Kidney (tissue), 14 donors: Measurements from ENCODE around the gene MED27. TPM values are rescaled to one million over a fixed set of nuclear protein-coding genes. Genes with fewer than 3 reads are reported as not detected.

Source experiments
- DNase-seq, 5 donors: peaks; one replicate each; pipeline ENCODE4 v3.0.0-alpha.2; 2013 to 2020
- FAIRE-seq: peaks from 2 replicates; lab custom pipeline; 2012; peaks lifted over from hg19 to GRCh38; lab: Jason Lieb, UNC
- H3K27ac ChIP-seq, 2 donors: one replicate each; pipeline ENCODE4 v1.7.0; 2013; ENCODE audit warnings: low read depth in 2 of 2, low read length in 2 of 2, inconsistent platforms in 1 of 2
- H3K27me3 ChIP-seq: one replicate; pipeline ENCODE4 v1.7.1; 2013; ENCODE audit warnings: low read length, inconsistent platforms; ENCODE audit not compliant: control insufficient read depth, insufficient read depth
- H3K36me3 ChIP-seq, 3 donors: one replicate each; pipeline versions ENCODE4 v1.7.0 to v1.7.1; 2013; ENCODE audit warnings: low read length in 3 of 3, control low read depth in 1 of 3, inconsistent platforms in 1 of 3; ENCODE audit not compliant: insufficient read depth in 3 of 3, control insufficient read depth in 2 of 3
- H3K4me1 ChIP-seq, 3 donors: one replicate each; pipeline versions ENCODE4 v1.7.0 to v1.7.1; 2013; ENCODE audit warnings: low read length in 3 of 3, inconsistent platforms in 1 of 3, low read depth in 1 of 3; ENCODE audit not compliant: control insufficient read depth in 2 of 3, insufficient read depth in 2 of 3
- H3K4me3 ChIP-seq, 3 donors: one replicate each; pipeline versions ENCODE4 v1.7.0 to v1.8.1; 2013; ENCODE audit warnings: low read length in 3 of 3, control low read depth in 1 of 3, inconsistent platforms in 1 of 3
- H3K9ac ChIP-seq, 3 donors: one replicate each; pipeline versions ENCODE4 v1.7.0 to v1.7.1; 2013; ENCODE audit warnings: low read length in 3 of 3, control low read depth in 1 of 3, inconsistent platforms in 1 of 3
- H3K9me3 ChIP-seq, 3 donors: one replicate each; pipeline versions ENCODE4 v1.7.0 to v1.7.1; 2013; ENCODE audit warnings: low read length in 3 of 3, control low read depth in 1 of 3, inconsistent platforms in 1 of 3; ENCODE audit not compliant: control insufficient read depth in 2 of 3, insufficient read depth in 1 of 3
- CTCF ChIP-seq: IDR thresholded peaks from 3 replicates; pipeline ENCODE4 v1.5.1; 2012; ENCODE audit warnings: mild to moderate bottlenecking, moderate library complexity, borderline replicate concordance; ENCODE audit not compliant: insufficient read depth; ENCODE audit errors: extremely low read depth
- intact Hi-C: fragments of 100-400 bp; cut with DNase I; formaldehyde crosslinking; loops from one replicate; pipeline ENCODE4 v1.11.1; 2022
- polyA plus RNA-seq: library from polyadenylated mRNA; stranded (reverse); fragments of 350-450 nt; fragmentation: Illumina TruSeq; extraction: RNeasy Lipid Tissue Mini Kit (QIAGEN cat#74804); gene quantifications from one replicate; pipeline ENCODE4 v1.2.3, GENCODE V29; 2014; ENCODE audit warnings: low read depth, low replicate concordance; ENCODE audit not compliant: insufficient read depth
- total RNA-seq: library from RNA; stranded (reverse); fragmentation: NEBNext Ultra II Directional; extraction: Animal tissue kit (Norgen Biotek cat#: 25700); gene quantifications from one replicate; pipeline ENCODE4 v1.2.1, GENCODE V29; 2021
- donor health status: control.
- donor health status: control.
- donor health status: control.
- donor health status: control.
- donor health status: control.
- donor health status: DM: yes; HTN: yes; CAD: no.
- donor health status: Normal renal cell carcinoma (clear cell type).

The MED27 gene
- total and polyA plus RNA-seq, 2 donors from 2014 or later, result 15.9 to 23.1 TPM

GRCh38 chr9:131995382-131995781 is 84.3 kb downstream of the MED27 start:
- Histone ChIP-seq H3K9me3 (no peaks in the 10 kb centered on the region), H3K27me3 (no peaks in the 10 kb centered on the region), H3K36me3 (no peaks in the 10 kb centered on the region), H3K9ac (no peak overlapping the region), H3K4me1 (no peaks in the 10 kb centered on the region), H3K4me3 (no peak overlapping the region), H3K27ac (no peak overlapping the region)
- FAIRE-seq (no peak), DNase-seq (no peak)
- intact Hi-C loops, result no loop called here
- TF ChIP-seq CTCF, result no peak

GRCh38 chr9:131994364-131995125 is 85.1 kb downstream of the MED27 start:
- no peak overlapping the region for H3K9ac ChIP-seq
- DNase-seq (no peak), FAIRE-seq (no peak)
- no peaks in the 10 kb centered on the region for H3K27me3 ChIP-seq
- no peak overlapping the region for H3K4me3 ChIP-seq
- intact Hi-C loops, result no loop called here
- H3K36me3 ChIP-seq, result no peaks in the 10 kb centered on the region
- no peaks in the 10 kb centered on the region for H3K4me1 ChIP-seq
- H3K27ac ChIP-seq, result no peak overlapping the region
- no peak for TF ChIP-seq CTCF
- H3K9me3 ChIP-seq, result no peaks in the 10 kb centered on the region

- TF ChIP-seq CTCF, result no peak
These were observed 86.6 kb downstream of the MED27 start for GRCh38 chr9:131992906-131993657.

More at GRCh38 chr9:131992906-131993657, 86.6 kb downstream of the MED27 start:
- peak in 3 of 5 donors; percentile 39 to 78 (median 51) for DNase-seq
- FAIRE-seq, result no peak
- Histone ChIP-seq H3K27me3 (no peaks in the 10 kb centered on the region), H3K27ac (no peak overlapping the region), H3K9ac (no peak overlapping the region), H3K4me3 (no peak overlapping the region), H3K36me3 (no peaks in the 10 kb centered on the region), H3K9me3 (no peaks in the 10 kb centered on the region), H3K4me1 (no peaks in the 10 kb centered on the region)
- intact Hi-C loops, result no loop called here
